ENCODE data around the gene TNFRSF6B.

GRCh38 chr20:63732118-63733095, 36.0 kb downstream of the TNFRSF6B start:
- no peak for TF ChIP-seq CTCF (IDR thresholded peaks at IDR 0.05)
- no peak for TF ChIP-seq POLR2A (IDR thresholded peaks at IDR 0.05)
